Thyroid gland (tissue), 4 donors: Measurements from ENCODE around the gene DENND1A.

Experiments
- CTCF ChIP-seq, 6 experiments: fragments of 200-600 bp in 3 of 6; fragments of 450-650 bp in 3 of 6; sonication (generic) in 3 of 6; IDR thresholded peaks; one replicate each; pipeline ENCODE4 v1.5.1; 2016 to 2019; ENCODE audit warnings: antibody characterized with exemption in 6 of 6, mild to moderate bottlenecking in 2 of 6, inconsistent platforms in 1 of 6, moderate library complexity in 1 of 6
- POLR2A ChIP-seq, 2 donors: fragments of 450-650 bp; IDR thresholded peaks; one replicate each; pipeline ENCODE4 v1.6.1; 2017; ENCODE audit warnings: antibody characterized with exemption in 2 of 2, mild to moderate bottlenecking in 2 of 2, moderate library complexity in 1 of 2

- TF ChIP-seq POLR2A (IDR thresholded peaks at IDR 0.05), result no peak
- no peak for TF ChIP-seq CTCF (IDR thresholded peaks at IDR 0.05)
Measured at GRCh38 chr9:123562844-123563346, 367.0 kb downstream of the DENND1A start.
